GM12892 (cell line): ENCODE results near the gene STOX2.

Source experiments
- POLR2A ChIP-seq: IDR thresholded peaks from 2 replicates; pipeline ENCODE4 v1.6.1; 2011; ENCODE audit warnings: low read depth, low read length, control low read depth
- POLR2AphosphoS5 ChIP-seq: IDR thresholded peaks from 2 replicates; pipeline ENCODE4 v1.6.1; 2011; ENCODE audit warnings: low read depth, low read length, control low read depth
- TAF1 ChIP-seq: IDR thresholded peaks from 2 replicates; pipeline ENCODE4 v1.6.1; 2011; ENCODE audit warnings: low read depth, mild to moderate bottlenecking, control low read depth, low read length, borderline replicate concordance

DNA sequence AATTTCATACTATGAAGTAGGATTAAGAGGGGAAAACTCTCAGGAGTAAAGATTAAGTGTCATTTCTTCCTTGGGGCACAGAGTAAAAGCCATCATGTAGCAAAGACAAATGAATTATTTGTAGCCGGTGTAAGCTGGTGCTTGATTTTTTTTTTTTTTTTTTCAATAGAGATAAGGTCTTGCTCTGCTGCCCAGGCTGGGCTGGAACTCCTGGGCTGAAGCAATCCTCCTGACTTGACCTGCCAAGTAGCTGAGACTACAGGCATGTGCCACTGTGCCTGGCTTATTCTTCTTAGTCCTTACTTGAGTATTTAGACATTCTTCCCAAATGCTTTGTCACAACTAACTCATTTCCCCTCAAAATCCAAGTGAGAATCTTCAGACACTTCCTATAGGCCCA, 125.7 kb downstream of the STOX2 start:
- TF ChIP-seq POLR2A = no peak
- no peak for TF ChIP-seq POLR2AphosphoS5
- no peak for TF ChIP-seq TAF1
